AG04449 (cell line): ENCODE measurements around the gene TBR1.

ENCODE experiments used
- CTCF ChIA-PET: fragments of 350-600 bp; formaldehyde crosslinking; extraction: SDS; loops from one replicate; lab custom pipeline; 2021; ENCODE audit warnings: antibody characterized with exemption; lab: Yijun Ruan, JAX
- POLR2A ChIA-PET: fragments of 400-600, 350-600 bp; formaldehyde crosslinking; extraction: SDS; loops from one replicate; lab custom pipeline; 2020; ENCODE audit warnings: antibody characterized with exemption, inconsistent platforms; lab: Yijun Ruan, JAX
- DNase-seq: peaks from one replicate; pipeline ENCODE4 v3.0.0-alpha.2; 2010; ENCODE audit warnings: low read depth, low spot score
- H3K4me3 ChIP-seq: 2 replicates; pipeline ENCODE4 v1.5.1; 2011; ENCODE audit warnings: low read depth, mild to moderate bottlenecking, control low read depth, low read length
- TF ChIP-seq, protein P1 (sequence below): IDR thresholded peaks from one replicate; pipeline ENCODE4 v1.5.1; 2011; ENCODE audit warnings: mild to moderate bottlenecking, moderate library complexity, low read length, control low read depth, inconsistent platforms; ENCODE audit not compliant: insufficient read depth; ENCODE audit errors: missing control alignments

The TBR1 gene

GRCh38 chr2:161415987-161416707, at the start of gene TBR1:
TSS of gene TBR1 (plus strand) at chr2:161416297. CDS start at chr2:161416411, 114 bp downstream.
- ChIA-PET POLR2A (no interaction called here), CTCF (interaction anchor here (1.3 to 1.5 kb wide), 2 partner anchors 9 to 12 kb away, joined by 6 read pairs; no protein-coding TSS in a partner anchor)
- TF ChIP-seq, protein P1, sequence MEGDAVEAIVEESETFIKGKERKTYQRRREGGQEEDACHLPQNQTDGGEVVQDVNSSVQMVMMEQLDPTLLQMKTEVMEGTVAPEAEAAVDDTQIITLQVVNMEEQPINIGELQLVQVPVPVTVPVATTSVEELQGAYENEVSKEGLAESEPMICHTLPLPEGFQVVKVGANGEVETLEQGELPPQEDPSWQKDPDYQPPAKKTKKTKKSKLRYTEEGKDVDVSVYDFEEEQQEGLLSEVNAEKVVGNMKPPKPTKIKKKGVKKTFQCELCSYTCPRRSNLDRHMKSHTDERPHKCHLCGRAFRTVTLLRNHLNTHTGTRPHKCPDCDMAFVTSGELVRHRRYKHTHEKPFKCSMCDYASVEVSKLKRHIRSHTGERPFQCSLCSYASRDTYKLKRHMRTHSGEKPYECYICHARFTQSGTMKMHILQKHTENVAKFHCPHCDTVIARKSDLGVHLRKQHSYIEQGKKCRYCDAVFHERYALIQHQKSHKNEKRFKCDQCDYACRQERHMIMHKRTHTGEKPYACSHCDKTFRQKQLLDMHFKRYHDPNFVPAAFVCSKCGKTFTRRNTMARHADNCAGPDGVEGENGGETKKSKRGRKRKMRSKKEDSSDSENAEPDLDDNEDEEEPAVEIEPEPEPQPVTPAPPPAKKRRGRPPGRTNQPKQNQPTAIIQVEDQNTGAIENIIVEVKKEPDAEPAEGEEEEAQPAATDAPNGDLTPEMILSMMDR = no peak
- H3K4me3 ChIP-seq = no peak within 1 kb of the TSS
- no peak for DNase-seq

DNA sequence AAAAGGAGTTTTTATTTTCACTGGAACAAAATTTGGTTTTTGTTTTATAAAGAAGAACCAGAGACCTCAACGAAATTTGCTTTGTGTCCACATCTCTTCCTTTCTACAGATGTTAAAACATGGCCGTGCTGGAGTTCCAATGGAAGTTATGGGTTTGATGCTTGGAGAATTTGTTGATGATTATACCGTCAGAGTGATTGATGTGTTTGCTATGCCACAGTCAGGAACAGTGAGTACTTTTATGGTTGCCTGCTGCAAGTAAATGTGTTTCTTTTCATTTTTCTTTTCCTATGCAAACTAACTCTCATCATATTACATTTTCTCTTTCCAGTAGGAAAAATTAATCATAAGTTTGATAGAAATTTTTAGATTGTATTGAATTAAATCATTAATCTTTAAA, 48.4 kb upstream of the TBR1 start:
- POLR2A ChIA-PET = no interaction called here
- CTCF ChIA-PET = no interaction called here
- H3K4me3 ChIP-seq = no peak overlapping the region
- DNase-seq = no peak
- TF ChIP-seq, protein P1 = no peak

GRCh38 chr2:161369311-161369710, 46.8 kb upstream of the TBR1 start:
- CTCF ChIA-PET = interaction anchor here (1.4 kb wide), 1 partner anchor 12 kb away, joined by 3 read pairs; no protein-coding TSS in a partner anchor
- no peak overlapping the region for H3K4me3 ChIP-seq
- TF ChIP-seq, protein P1 = no peak
- DNase-seq = no peak
- POLR2A ChIA-PET = no interaction called here

DNA sequence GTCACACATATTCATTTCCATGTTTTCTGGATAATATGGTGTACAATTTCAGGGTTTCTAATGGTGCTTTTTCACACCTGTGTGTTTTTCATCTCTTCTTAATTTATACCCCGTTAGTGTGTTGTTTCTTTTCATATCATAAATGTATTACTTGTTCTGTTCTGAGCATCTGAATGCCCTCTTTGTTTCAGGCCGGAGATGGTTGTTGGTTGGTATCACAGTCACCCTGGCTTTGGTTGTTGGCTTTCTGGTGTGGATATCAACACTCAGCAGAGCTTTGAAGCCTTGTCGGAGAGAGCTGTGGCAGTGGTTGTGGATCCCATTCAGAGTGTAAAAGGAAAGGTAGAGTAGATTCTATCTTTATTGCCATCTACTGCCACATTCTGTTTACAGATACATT, 45.1 kb upstream of the TBR1 start:
- CTCF ChIA-PET = no interaction called here
- no peak for DNase-seq
- no peak overlapping the region for H3K4me3 ChIP-seq
- TF ChIP-seq, protein P1 = no peak
- POLR2A ChIA-PET = no interaction called here

DNA sequence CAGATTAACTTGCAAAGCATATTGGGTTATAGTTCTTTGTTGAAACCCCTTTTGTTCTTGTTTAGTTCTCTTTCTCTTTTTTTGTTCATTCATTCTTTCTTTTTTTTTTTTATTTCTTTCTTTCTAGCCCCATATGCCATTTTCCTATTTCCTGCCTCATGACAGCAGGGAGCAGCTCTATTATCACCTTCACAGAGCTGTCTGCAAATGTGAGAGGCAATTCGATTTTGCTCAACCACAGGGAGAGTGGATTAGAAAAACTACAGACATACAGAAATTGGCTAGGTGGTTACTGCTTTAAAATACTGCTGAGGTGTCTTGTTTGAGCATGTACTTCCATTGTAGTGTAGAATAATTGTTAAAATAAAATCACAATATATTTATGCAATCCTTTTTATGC, 44.2 kb upstream of the TBR1 start:
- TF ChIP-seq, protein P1 = no peak
- ChIA-PET CTCF (no interaction called here), POLR2A (no interaction called here)
- H3K4me3 ChIP-seq = no peak overlapping the region
- DNase-seq = no peak

GRCh38 chr2:161373942-161374341, 42.2 kb upstream of the TBR1 start:
- ChIA-PET CTCF (no interaction called here), POLR2A (no interaction called here)
- TF ChIP-seq, protein P1 = no peak
- DNase-seq = peak; percentile 17
- H3K4me3 ChIP-seq = no peak overlapping the region
